Upper lobe of right lung (tissue), 1 donor: ENCODE data around the gene SLC46A2. TPM values are rescaled to one million over a fixed set of nuclear protein-coding genes. Genes with fewer than 3 reads are reported as not detected.

Source experiments
- ATAC-seq: fragments of 200-7000 bp; cut with Tn5 transposase; one replicate; pipeline ENCODE4 v1.9.1; 2020; ENCODE audit warnings: mild to moderate bottlenecking, moderate library complexity
- DNase-seq: peaks from one replicate; pipeline ENCODE4 v3.0.0-alpha.2; 2020
- H3K27ac ChIP-seq: fragments of 200-600 bp; one replicate; pipeline ENCODE4 v1.8.0; 2022
- H3K27me3 ChIP-seq: fragments of 200-600 bp; one replicate; pipeline ENCODE4 v1.8.0; 2022; ENCODE audit warnings: mild to moderate bottlenecking
- H3K36me3 ChIP-seq: fragments of 200-600 bp; one replicate; pipeline ENCODE4 v1.8.0; 2022
- H3K4me1 ChIP-seq: fragments of 200-600 bp; one replicate; pipeline ENCODE4 v1.8.0; 2022
- H3K4me3 ChIP-seq: fragments of 200-600 bp; one replicate; pipeline ENCODE4 v1.8.0; 2022; ENCODE audit warnings: mild to moderate bottlenecking
- H3K9me3 ChIP-seq: fragments of 200-600 bp; one replicate; pipeline ENCODE4 v1.8.0; 2022
- intact Hi-C: fragments of 100-400 bp; cut with DNase I; formaldehyde crosslinking; loops from one replicate; pipeline ENCODE4 v1.11.0; 2022
- total RNA-seq: library from RNA; stranded (reverse); fragmentation: NEBNext Ultra II Directional; extraction: Animal tissue kit (Norgen Biotek cat#: 25700); gene quantifications from one replicate; pipeline ENCODE4 v1.2.1, GENCODE V29; 2021
- TF ChIP-seq, protein P1 (sequence below): fragments of 200-600 bp; IDR thresholded peaks from one replicate; pipeline ENCODE4 v1.8.0; 2022; ENCODE audit warnings: antibody characterized with exemption
- donor health status: DM: no; HTN: yes; CAD: no; lungs with severe emphysema.

The SLC46A2 gene
- total RNA-seq, 1 donor from 2014 or later = 17.0 TPM

DNA sequence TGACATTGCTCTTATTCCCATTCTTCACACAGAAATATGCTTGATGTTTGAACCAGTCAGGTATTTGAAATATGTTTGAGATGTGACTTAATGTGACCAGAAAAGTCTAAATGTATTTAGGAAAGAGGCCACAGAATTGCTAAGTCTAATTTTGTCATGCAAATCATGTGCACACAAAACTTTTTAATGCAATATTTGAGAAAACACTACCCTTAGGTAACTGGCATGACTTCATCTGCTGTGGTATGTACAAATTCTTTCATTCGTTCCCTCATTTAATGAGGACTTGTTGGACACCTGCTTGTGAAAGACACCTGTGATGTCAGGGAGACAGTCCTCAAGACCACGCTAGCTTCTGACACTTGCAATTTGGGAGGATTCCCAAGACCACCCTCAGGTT is 21.1 kb upstream of the SLC46A2 start:
- Histone ChIP-seq H3K27ac (no peak overlapping the region), H3K4me3 (no peak overlapping the region), H3K9me3 (no peaks in the 10 kb centered on the region), H3K27me3 (no peaks in the 10 kb centered on the region), H3K36me3 (no peaks in the 10 kb centered on the region), H3K4me1 (no peaks in the 10 kb centered on the region)
- TF ChIP-seq, protein P1, sequence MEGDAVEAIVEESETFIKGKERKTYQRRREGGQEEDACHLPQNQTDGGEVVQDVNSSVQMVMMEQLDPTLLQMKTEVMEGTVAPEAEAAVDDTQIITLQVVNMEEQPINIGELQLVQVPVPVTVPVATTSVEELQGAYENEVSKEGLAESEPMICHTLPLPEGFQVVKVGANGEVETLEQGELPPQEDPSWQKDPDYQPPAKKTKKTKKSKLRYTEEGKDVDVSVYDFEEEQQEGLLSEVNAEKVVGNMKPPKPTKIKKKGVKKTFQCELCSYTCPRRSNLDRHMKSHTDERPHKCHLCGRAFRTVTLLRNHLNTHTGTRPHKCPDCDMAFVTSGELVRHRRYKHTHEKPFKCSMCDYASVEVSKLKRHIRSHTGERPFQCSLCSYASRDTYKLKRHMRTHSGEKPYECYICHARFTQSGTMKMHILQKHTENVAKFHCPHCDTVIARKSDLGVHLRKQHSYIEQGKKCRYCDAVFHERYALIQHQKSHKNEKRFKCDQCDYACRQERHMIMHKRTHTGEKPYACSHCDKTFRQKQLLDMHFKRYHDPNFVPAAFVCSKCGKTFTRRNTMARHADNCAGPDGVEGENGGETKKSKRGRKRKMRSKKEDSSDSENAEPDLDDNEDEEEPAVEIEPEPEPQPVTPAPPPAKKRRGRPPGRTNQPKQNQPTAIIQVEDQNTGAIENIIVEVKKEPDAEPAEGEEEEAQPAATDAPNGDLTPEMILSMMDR = no peak
- no peak for DNase-seq
- intact Hi-C loops = no loop called here
- no peak for ATAC-seq

DNA sequence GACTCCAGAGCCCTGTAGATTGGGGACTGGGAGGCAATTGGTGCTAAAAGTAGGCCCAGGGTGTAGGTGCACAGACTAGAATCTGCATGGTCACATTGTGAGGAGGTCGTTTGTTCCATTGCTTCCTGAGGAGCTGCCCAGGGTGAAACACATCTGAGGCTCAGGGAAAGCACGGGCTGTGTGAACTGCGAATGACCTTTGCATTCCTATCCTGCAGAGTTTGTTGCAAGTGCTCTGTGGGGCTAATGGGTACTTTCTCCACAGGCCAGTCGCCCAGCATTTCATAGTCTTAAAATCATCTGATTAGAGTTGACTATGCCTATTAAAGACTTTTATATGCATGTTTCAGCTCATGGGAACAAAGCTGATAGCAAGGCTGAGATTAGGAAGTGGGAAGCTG is 14.4 kb upstream of the SLC46A2 start:
- intact Hi-C loops = no loop called here
- TF ChIP-seq, protein P1 = no peak
- Histone ChIP-seq H3K27ac (no peak overlapping the region), H3K9me3 (no peaks in the 10 kb centered on the region), H3K4me3 (no peak overlapping the region), H3K4me1 (no peaks in the 10 kb centered on the region), H3K36me3 (no peaks in the 10 kb centered on the region), H3K27me3 (no peaks in the 10 kb centered on the region)
- no peak for DNase-seq
- ATAC-seq = no peak

DNA sequence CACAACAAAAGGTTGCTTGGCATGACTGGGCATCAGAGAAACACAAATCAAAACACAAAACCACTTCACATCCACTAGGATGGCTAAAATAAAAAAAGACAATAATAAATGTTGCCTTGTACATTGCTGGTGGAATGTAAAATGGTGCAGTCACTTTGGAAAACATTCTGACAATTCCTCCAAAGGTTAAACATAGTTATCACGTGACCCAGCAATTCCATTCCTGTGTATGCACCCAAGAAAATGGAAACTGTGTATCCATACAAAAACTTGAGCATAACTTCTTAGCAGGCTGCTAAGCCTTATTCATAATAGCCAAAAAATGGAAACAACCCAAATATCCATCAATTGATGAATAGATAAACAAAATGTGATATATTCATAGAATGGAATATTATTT is 10.2 kb upstream of the SLC46A2 start:
- intact Hi-C loops = no loop called here
- ATAC-seq = no peak
- TF ChIP-seq, protein P1 = no peak
- no peak overlapping the region for H3K4me3 ChIP-seq
- no peaks in the 10 kb centered on the region for H3K4me1 ChIP-seq
- no peak for DNase-seq
- no peaks in the 10 kb centered on the region for H3K27me3 ChIP-seq
- H3K36me3 ChIP-seq = no peaks in the 10 kb centered on the region
- H3K9me3 ChIP-seq = no peaks in the 10 kb centered on the region
- H3K27ac ChIP-seq = no peak overlapping the region

DNA sequence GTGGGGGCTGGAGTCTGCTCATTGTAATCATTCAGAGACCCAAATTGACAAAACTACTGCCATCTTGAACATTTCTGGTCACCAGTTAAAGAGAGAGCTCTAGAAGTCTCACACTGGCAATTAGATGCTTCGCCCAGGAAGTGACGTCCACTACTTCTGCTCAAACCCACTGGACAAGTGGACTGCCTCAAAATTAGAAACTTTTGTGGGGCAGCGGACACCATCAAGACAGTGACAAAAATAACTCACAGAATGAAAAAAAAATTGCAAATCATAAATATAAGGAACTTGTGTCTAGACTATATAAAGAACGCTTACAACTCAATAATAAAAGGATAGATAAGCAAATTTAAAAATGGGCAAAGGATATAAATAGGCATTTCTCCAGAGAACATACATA is 9.8 kb upstream of the SLC46A2 start:
- intact Hi-C loops = no loop called here
- H3K4me1 ChIP-seq = no peaks in the 10 kb centered on the region
- no peak overlapping the region for H3K27ac ChIP-seq
- no peaks in the 10 kb centered on the region for H3K36me3 ChIP-seq
- TF ChIP-seq, protein P1 = no peak
- ATAC-seq = no peak
- H3K4me3 ChIP-seq = no peak overlapping the region
- no peaks in the 10 kb centered on the region for H3K27me3 ChIP-seq
- DNase-seq = no peak
- H3K9me3 ChIP-seq = no peaks in the 10 kb centered on the region

DNA sequence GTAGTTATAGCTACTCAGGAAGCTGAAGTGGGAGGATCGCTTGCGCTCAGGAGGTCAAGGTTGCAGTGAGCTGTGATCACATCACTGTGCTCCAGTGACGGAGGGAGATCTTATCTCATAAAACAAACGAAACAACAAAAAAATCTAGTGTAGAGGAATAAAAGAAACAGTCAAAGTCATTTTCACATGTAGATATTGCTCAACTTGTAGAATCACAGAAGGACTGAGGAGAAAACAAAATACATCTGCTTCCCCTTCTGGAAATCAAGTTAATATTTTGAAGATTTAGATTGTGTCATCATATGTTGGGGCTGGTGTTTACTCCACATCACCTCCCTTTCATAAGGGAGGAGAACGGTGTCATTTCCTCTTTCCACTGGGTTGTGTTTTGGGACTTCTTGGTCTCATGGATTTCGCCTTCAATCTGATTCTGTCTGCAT is 8.2 kb upstream of the SLC46A2 start:
- Histone ChIP-seq H3K36me3 (no peaks in the 10 kb centered on the region), H3K9me3 (no peaks in the 10 kb centered on the region), H3K4me3 (no peak overlapping the region), H3K4me1 (peaks cover 4% of the 10 kb centered on the region), H3K27ac (no peak overlapping the region), H3K27me3 (no peaks in the 10 kb centered on the region)
- TF ChIP-seq, protein P1 = no peak
- no peak for DNase-seq
- intact Hi-C loops = loop anchor here (10.0 kb wide), 1 partner anchor 54 kb away; no protein-coding TSS in a partner anchor
- peak; percentile 32 for ATAC-seq

DNA sequence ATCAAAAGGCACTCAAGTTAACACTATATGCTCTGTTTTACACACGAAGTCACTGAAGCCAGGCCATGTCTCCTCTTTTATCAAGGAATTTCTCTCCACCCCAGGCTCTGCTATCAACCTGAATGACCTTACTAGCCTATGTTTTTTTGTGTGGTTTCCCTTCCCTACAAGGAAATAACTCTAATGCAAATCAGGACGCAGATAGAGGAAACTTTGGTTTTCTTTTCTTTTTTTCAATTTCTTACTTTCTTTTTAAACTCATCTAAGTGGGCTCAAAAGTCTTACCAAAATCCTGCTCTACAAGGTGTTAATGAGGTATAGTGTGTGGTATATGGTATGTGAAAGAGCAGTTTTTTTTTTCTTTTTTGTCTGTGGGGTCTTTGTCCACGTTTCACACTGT is 5.5 kb upstream of the SLC46A2 start:
- H3K27ac ChIP-seq = no peak overlapping the region
- ATAC-seq (no peak), DNase-seq (no peak)
- intact Hi-C loops = loop anchor here (10.0 kb wide), 1 partner anchor 51 kb away; no protein-coding TSS in a partner anchor
- H3K4me3 ChIP-seq = no peak overlapping the region
- H3K4me1 ChIP-seq = peaks cover 9% of the 10 kb centered on the region
- H3K27me3 ChIP-seq = no peaks in the 10 kb centered on the region
- H3K36me3 ChIP-seq = no peaks in the 10 kb centered on the region
- H3K9me3 ChIP-seq = no peaks in the 10 kb centered on the region
- TF ChIP-seq, protein P1 = no peak
